ENCODE data around the gene THAP3. TPM values are rescaled to one million over a fixed set of nuclear protein-coding genes. Genes with fewer than 3 reads are reported as not detected.

Gene THAP3
- total and polyA plus RNA-seq, 7 experiments from 2014 or later, result 14.1 to 31.8 (median 20.3) TPM

DNA sequence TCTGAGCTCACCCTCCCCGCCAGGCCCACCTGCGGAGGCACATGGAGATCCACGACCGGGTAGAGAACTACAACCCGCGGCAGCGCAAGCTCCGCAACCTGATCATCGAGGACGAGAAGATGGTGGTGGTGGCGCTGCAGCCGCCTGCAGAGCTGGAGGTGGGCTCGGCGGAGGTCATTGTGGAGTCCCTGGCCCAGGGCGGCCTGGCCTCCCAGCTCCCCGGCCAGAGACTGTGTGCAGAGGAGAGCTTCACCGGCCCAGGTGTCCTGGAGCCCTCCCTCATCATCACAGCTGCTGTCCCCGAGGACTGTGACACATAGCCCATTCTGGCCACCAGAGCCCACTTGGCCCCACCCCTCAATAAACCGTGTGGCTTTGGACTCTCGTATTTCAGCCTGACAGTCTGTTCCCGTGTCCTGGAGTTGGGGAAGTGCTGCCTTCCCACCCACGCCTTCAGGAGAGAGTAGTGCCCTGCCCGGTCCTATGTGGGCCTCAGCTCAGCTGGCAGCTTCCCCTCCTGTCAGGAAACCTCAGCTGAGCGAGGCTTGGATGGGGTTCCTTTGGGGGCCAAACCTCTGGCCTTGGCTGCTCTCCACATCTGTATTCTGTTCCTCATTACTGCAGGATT lies 35.7 kb upstream of the THAP3 start:
- H3K27me3 ChIP-seq (ENCODE audit: control insufficient read depth in 2 of 2, insufficient read depth in 2 of 2, low read length in 2 of 2), result no peaks in the 10 kb centered on the region
- no peak overlapping the region for H3K4me3 ChIP-seq (ENCODE audit: low read length)
- no peak overlapping the region for H3K27ac ChIP-seq (ENCODE audit: low read depth, low read length)
- intact Hi-C loops (cut with micrococcal nuclease), result no loop called here
- peaks cover 0 to 2% (median 0%) of the 10 kb centered on the region in 11 donors for H3K9me3 Mint-ChIP-seq
- peak overlapping the region in 3 of 9 donors; percentile 21 to 63 (median 61) for H3K27ac Mint-ChIP-seq
- peaks cover 11 to 53% (median 40%) of the 10 kb centered on the region in 7 donors for H3K4me1 Mint-ChIP-seq
- DNase-seq (no peak), ATAC-seq (no peak)
- POLR2A ChIA-PET, result interaction anchor here (0.5 to 2.0 kb wide), 6 partner anchors 9 to 18 kb away, joined by 3 to 11 read pairs (median 4); partner anchors contain the start of genes KLHL21 and ZBTB48
- H3K36me3 Mint-ChIP-seq, result peaks cover 0 to 8% (median 0%) of the 10 kb centered on the region in 5 donors
- CTCF ChIA-PET, result interaction anchor here (0.6 to 1.2 kb wide), 3 partner anchors 9 to 361 kb away, joined by 3 read pairs; partner anchors contain the start of gene ZBTB48
- H3K4me3 Mint-ChIP-seq, result no peak overlapping the region
- peaks cover 0 to 55% (median 0%) of the 10 kb centered on the region in 3 experiments for H3K36me3 ChIP-seq (ENCODE audit: control insufficient read depth in 2 of 3, insufficient read depth in 3 of 3, low read length in 3 of 3)
- H3K27me3 Mint-ChIP-seq, result no peaks in the 10 kb centered on the region
- H3K4me1 ChIP-seq (ENCODE audit: control insufficient read depth in 2 of 2, insufficient read depth in 2 of 2, low read length in 2 of 2), result peaks cover 0 to 8% of the 10 kb centered on the region in 2 donors
- H3K9me3 ChIP-seq (ENCODE audit: control insufficient read depth in 2 of 3, low read length in 3 of 3), result no peaks in the 10 kb centered on the region

DNA sequence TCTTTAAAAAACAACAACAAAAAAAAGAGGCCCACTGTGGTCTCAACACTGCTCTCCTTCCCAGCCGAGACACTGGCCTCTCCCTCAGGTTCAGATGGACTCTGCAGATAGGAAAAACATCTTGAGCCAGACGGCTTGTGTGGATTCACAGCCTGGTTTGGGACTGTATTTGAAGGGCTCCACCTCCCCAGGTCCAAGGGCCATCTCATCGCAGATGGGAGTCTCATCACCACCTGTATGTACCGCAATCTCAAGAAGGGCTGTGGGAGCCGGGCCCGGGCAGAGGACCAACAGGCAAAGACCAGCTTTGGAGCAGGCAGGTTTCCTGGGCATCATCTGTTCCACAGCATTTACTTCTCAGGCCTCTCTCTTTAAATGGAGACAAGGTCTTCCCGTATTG lies 34.6 kb upstream of the THAP3 start:
- Histone ChIP-seq H3K4me1 (ENCODE audit: control insufficient read depth in 2 of 2, insufficient read depth in 2 of 2, low read length in 2 of 2) (peaks cover 0 to 8% of the 10 kb centered on the region in 2 donors), H3K27ac (ENCODE audit: low read depth, low read length) (peak overlapping the region; percentile 26), H3K9me3 (ENCODE audit: control insufficient read depth in 2 of 3, low read length in 3 of 3) (no peaks in the 10 kb centered on the region), H3K36me3 (ENCODE audit: control insufficient read depth in 2 of 3, insufficient read depth in 3 of 3, low read length in 3 of 3) (peaks cover 0 to 65% (median 0%) of the 10 kb centered on the region in 3 experiments), H3K27me3 (ENCODE audit: control insufficient read depth in 2 of 2, insufficient read depth in 2 of 2, low read length in 2 of 2) (no peaks in the 10 kb centered on the region), H3K4me3 (ENCODE audit: low read length) (no peak overlapping the region)
- CTCF ChIA-PET, result interaction anchor here (1.2 kb wide), 1 partner anchor 14 kb away, joined by 3 read pairs; no protein-coding TSS in a partner anchor
- Mint-ChIP-seq H3K27ac (peak overlapping the region in 6 of 9 donors; percentile 21 to 84 (median 40)), H3K36me3 (peaks cover 0 to 7% (median 1%) of the 10 kb centered on the region in 5 donors), H3K27me3 (no peaks in the 10 kb centered on the region), H3K9me3 (no peaks in the 10 kb centered on the region), H3K4me1 (peaks cover 2 to 48% (median 34%) of the 10 kb centered on the region in 7 donors), H3K4me3 (no peak overlapping the region)
- intact Hi-C loops (cut with micrococcal nuclease), result no loop called here
- ATAC-seq (no peak), DNase-seq (no peak)
- POLR2A ChIA-PET, result interaction anchor here (1.6 kb wide), 1 partner anchor 12 kb away, joined by 6 read pairs; the partner anchor contains the start of gene KLHL21

DNA sequence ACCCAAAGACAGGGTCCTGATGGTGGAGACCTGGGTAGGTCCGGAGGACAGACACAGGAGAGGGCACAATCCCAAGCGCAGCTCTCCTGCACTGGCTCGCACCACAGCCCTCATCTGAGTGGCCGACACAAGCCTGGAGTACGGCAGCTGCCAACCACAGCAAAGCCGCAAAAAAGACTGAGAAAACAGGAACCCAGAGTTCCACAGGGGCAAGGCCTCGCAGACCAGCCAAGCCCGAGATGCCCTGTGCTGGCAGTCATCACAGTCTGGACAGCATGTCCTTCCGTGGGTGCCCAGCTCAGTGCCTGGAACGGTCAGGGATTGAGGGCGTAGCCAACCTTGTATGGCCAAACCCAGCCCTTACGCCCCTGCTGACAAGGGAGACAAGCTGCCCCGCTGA lies 33.4 kb upstream of the THAP3 start:
- Histone ChIP-seq H3K4me1 (ENCODE audit: control insufficient read depth in 2 of 2, insufficient read depth in 2 of 2, low read length in 2 of 2) (peaks cover 3 to 8% of the 10 kb centered on the region in 2 donors), H3K9me3 (ENCODE audit: control insufficient read depth in 2 of 3, low read length in 3 of 3) (no peaks in the 10 kb centered on the region), H3K36me3 (ENCODE audit: control insufficient read depth in 2 of 3, insufficient read depth in 3 of 3, low read length in 3 of 3) (peaks cover 0 to 77% (median 0%) of the 10 kb centered on the region in 3 experiments), H3K27ac (ENCODE audit: low read depth, low read length) (peak overlapping the region; percentile 44), H3K4me3 (ENCODE audit: low read length) (no peak overlapping the region), H3K27me3 (ENCODE audit: control insufficient read depth in 2 of 2, insufficient read depth in 2 of 2, low read length in 2 of 2) (no peaks in the 10 kb centered on the region)
- no peaks in the 10 kb centered on the region for H3K9me3 Mint-ChIP-seq
- peaks cover 0 to 17% (median 5%) of the 10 kb centered on the region in 5 donors for H3K36me3 Mint-ChIP-seq
- DNase-seq, result no peak
- peak overlapping the region in 6 of 9 donors; percentile 53 to 84 (median 67) for H3K27ac Mint-ChIP-seq
- POLR2A ChIA-PET, result interaction anchor here (1.2 to 1.9 kb wide), 3 partner anchors 9 to 12 kb away, joined by 3 to 10 read pairs (median 4); partner anchors contain the start of gene KLHL21
- peak overlapping the region in 3 of 10 donors; percentile 44 to 58 (median 53) for H3K4me3 Mint-ChIP-seq
- ATAC-seq, result peak; percentile 66
- intact Hi-C loops (cut with micrococcal nuclease), result no loop called here
- CTCF ChIA-PET, result interaction anchor here (1.0 kb wide), 1 partner anchor 43 kb away, joined by 3 read pairs; no protein-coding TSS in a partner anchor
- no peaks in the 10 kb centered on the region for H3K27me3 Mint-ChIP-seq
- peaks cover 0 to 57% (median 43%) of the 10 kb centered on the region in 7 donors for H3K4me1 Mint-ChIP-seq

DNA sequence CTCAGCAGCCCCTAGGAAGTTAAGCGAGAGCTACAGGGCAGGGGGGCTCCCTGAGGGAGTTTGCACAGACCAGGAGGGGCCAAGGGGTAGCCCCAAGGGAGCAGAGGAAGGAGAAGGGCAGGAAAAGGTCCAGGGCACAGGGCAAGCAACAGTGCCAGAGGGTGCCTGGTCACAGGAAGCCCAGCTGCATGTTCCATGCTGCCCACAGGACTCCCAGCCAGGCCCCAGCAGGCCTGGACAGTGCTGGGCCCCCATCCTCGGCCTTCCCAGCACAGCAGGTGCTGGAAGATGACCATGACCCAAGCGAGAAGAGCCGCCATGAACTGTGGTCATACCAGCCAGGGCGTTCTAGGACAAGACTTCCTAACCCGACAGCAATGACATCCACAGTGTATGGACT lies 33.0 kb upstream of the THAP3 start:
- Histone ChIP-seq H3K4me3 (ENCODE audit: low read length) (no peak overlapping the region), H3K27ac (ENCODE audit: low read depth, low read length) (peak overlapping the region; percentile 44), H3K27me3 (ENCODE audit: control insufficient read depth in 2 of 2, insufficient read depth in 2 of 2, low read length in 2 of 2) (no peaks in the 10 kb centered on the region), H3K9me3 (ENCODE audit: control insufficient read depth in 2 of 3, low read length in 3 of 3) (no peaks in the 10 kb centered on the region), H3K36me3 (ENCODE audit: control insufficient read depth in 2 of 3, insufficient read depth in 3 of 3, low read length in 3 of 3) (peaks cover 0 to 81% (median 0%) of the 10 kb centered on the region in 3 experiments), H3K4me1 (ENCODE audit: control insufficient read depth in 2 of 2, insufficient read depth in 2 of 2, low read length in 2 of 2) (peaks cover 7 to 8% of the 10 kb centered on the region in 2 donors)
- ChIA-PET POLR2A (interaction anchor here (1.2 to 1.9 kb wide), 3 partner anchors 8 to 12 kb away, joined by 3 to 10 read pairs (median 4); partner anchors contain the start of gene KLHL21), CTCF (interaction anchor here (1.0 kb wide), 2 partner anchors 43 to 63 kb away, joined by 3 read pairs; no protein-coding TSS in a partner anchor)
- Mint-ChIP-seq H3K9me3 (no peaks in the 10 kb centered on the region), H3K4me1 (peaks cover 0 to 61% (median 47%) of the 10 kb centered on the region in 7 donors), H3K4me3 (peak overlapping the region in 2 of 10 donors; percentile 53 to 58), H3K27ac (peak overlapping the region in 4 of 9 donors; percentile 14 to 84 (median 48)), H3K27me3 (no peaks in the 10 kb centered on the region), H3K36me3 (peaks cover 0 to 17% (median 5%) of the 10 kb centered on the region in 5 donors)
- ATAC-seq (no peak), DNase-seq (no peak)
- intact Hi-C loops (cut with micrococcal nuclease), result no loop called here

DNA sequence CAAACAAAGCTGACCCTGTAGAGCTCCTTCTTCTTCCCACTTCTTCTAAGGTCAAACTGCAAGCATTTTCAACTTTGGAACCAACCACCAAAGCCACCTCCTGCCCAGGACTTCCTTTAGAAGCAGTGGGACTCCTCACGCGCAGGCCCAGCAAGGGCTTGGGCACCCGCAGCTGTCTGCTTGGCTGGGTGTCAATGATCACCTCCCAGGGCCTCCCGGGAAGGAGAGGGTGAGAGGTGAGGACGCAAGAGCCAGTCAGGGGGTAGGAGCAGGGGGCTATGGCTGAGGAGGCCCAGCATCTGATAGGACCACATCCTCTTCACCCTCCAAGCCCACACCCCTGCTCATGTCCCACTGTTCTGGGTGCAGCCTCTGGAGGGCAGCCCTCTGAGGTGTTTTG lies 32.2 kb upstream of the THAP3 start:
- Histone ChIP-seq H3K4me3 (ENCODE audit: low read length) (no peak overlapping the region), H3K4me1 (ENCODE audit: control insufficient read depth in 2 of 2, insufficient read depth in 2 of 2, low read length in 2 of 2) (peaks cover 8 to 13% of the 10 kb centered on the region in 2 donors), H3K27ac (ENCODE audit: low read depth, low read length) (peak overlapping the region; percentile 2), H3K27me3 (ENCODE audit: control insufficient read depth in 2 of 2, insufficient read depth in 2 of 2, low read length in 2 of 2) (no peaks in the 10 kb centered on the region), H3K9me3 (ENCODE audit: control insufficient read depth in 2 of 3, low read length in 3 of 3) (no peaks in the 10 kb centered on the region), H3K36me3 (ENCODE audit: control insufficient read depth in 2 of 3, insufficient read depth in 3 of 3, low read length in 3 of 3) (peaks cover 0 to 89% (median 5%) of the 10 kb centered on the region in 3 experiments)
- CTCF ChIA-PET, result interaction anchor here (1.0 to 1.1 kb wide), 2 partner anchors 37 to 62 kb away, joined by 3 to 5 read pairs; partner anchors contain the start of gene TAS1R1
- H3K27me3 Mint-ChIP-seq, result no peaks in the 10 kb centered on the region
- DNase-seq, result no peak
- peaks cover 0 to 67% (median 44%) of the 10 kb centered on the region in 7 donors for H3K4me1 Mint-ChIP-seq
- intact Hi-C loops (cut with micrococcal nuclease), result no loop called here
- no peaks in the 10 kb centered on the region for H3K9me3 Mint-ChIP-seq
- H3K27ac Mint-ChIP-seq, result peak overlapping the region in 1 of 9 donors; percentile 24
- no peak for ATAC-seq
- no peak overlapping the region for H3K4me3 Mint-ChIP-seq
- POLR2A ChIA-PET, result interaction anchor here (0.7 to 1.9 kb wide), 3 partner anchors 8 to 12 kb away, joined by 3 to 10 read pairs (median 4); partner anchors contain the start of genes KLHL21 and ZBTB48
- peaks cover 0 to 18% (median 5%) of the 10 kb centered on the region in 5 donors for H3K36me3 Mint-ChIP-seq

DNA sequence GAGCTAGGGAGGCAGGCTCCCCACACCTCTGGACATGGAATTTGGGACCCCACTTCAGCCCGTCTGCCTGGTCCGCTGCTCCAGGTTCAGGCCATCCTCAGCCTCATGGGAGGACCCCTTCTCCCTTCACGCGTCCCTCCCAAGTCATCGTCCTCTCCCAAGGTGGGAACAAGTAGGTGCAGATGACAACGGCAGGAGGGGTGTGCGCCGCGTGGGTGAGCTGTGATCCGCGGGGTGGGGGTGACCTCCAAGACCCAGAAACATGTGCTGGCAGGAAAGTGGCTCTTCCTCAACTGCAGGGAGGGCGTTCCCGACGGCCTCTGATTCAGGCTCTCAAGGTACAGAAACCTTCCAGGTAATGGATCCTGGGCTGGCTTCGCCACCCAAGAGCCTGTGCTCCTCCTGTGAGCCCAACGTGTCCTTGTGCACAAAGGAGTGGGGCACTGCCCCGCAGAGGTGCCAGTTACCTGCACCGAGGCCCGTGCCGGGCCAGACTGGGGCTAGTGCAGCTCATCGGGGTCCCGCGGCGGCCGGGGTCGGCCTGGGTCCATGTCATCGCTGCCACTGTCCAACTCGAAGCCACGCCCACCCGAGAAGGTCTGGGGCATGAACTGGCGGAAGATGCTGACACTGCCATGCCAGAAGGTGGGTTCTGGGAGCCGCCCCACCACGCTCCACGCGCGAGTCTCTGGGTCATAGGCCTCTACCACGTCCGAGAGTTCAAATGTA lies 31.6 kb upstream of the THAP3 start:
- Mint-ChIP-seq H3K27me3 (no peaks in the 10 kb centered on the region), H3K9me3 (no peaks in the 10 kb centered on the region), H3K4me1 (peaks cover 0 to 67% (median 39%) of the 10 kb centered on the region in 7 donors), H3K4me3 (no peak overlapping the region), H3K27ac (peak overlapping the region in 1 of 9 donors; percentile 58), H3K36me3 (peaks cover 0 to 24% (median 5%) of the 10 kb centered on the region in 5 donors)
- H3K9me3 ChIP-seq (ENCODE audit: control insufficient read depth in 2 of 3, low read length in 3 of 3), result no peaks in the 10 kb centered on the region
- no peak overlapping the region for H3K4me3 ChIP-seq (ENCODE audit: low read length)
- no peak for DNase-seq
- peaks cover 12 to 19% of the 10 kb centered on the region in 2 donors for H3K4me1 ChIP-seq (ENCODE audit: control insufficient read depth in 2 of 2, insufficient read depth in 2 of 2, low read length in 2 of 2)
- ChIA-PET CTCF (interaction anchor here (1.0 to 1.1 kb wide), 2 partner anchors 38 to 62 kb away, joined by 3 to 5 read pairs; partner anchors contain the start of gene TAS1R1), POLR2A (interaction anchor here (0.8 to 1.3 kb wide), 3 partner anchors 9 to 12 kb away, joined by 3 read pairs; partner anchors contain the start of gene KLHL21)
- H3K27me3 ChIP-seq (ENCODE audit: control insufficient read depth in 2 of 2, insufficient read depth in 2 of 2, low read length in 2 of 2), result no peaks in the 10 kb centered on the region
- ATAC-seq, result no peak
- peaks cover 0 to 90% (median 11%) of the 10 kb centered on the region in 3 experiments for H3K36me3 ChIP-seq (ENCODE audit: control insufficient read depth in 2 of 3, insufficient read depth in 3 of 3, low read length in 3 of 3)
- H3K27ac ChIP-seq (ENCODE audit: low read depth, low read length), result no peak overlapping the region
- intact Hi-C loops (cut with micrococcal nuclease), result no loop called here

Measured in naive thymus-derived CD4-positive, alpha-beta T cell (primary cell).